GM10248 (cell line): Measurements from ENCODE around the gene CCNL2.
A peak's percentile ranks its signal among the peaks of the same experiment; 100 is the strongest.

Source experiments
- CTCF ChIA-PET: fragments of 300-600 bp; sonication (Branson Sonifier 250); formaldehyde crosslinking; extraction: SDS; loops from one replicate; lab custom pipeline; 2021; ENCODE audit warnings: antibody characterized with exemption; lab: Yijun Ruan, JAX
- POLR2A ChIA-PET: fragments of 350-650 bp; sonication (Branson Sonifier 250); formaldehyde crosslinking; extraction: SDS; loops from one replicate; lab custom pipeline; 2020; ENCODE audit warnings: antibody characterized with exemption; lab: Yijun Ruan, JAX
- DNase-seq: peaks from one replicate; pipeline ENCODE4 v3.0.0; 2012; ENCODE audit errors: extremely low spot score
- CTCF ChIP-seq: IDR thresholded peaks from 2 replicates; pipeline ENCODE4 v1.5.1; 2012; ENCODE audit warnings: mild to moderate bottlenecking, low read depth; ENCODE audit errors: extremely low read depth, missing control alignments, control extremely low read depth

Gene CCNL2

GRCh38 chr1:1337793-1338147, 61.4 kb downstream of the CCNL2 start:
- peak; percentile 77 for DNase-seq
- ChIA-PET CTCF (interaction anchor here (0.9 kb wide), 1 partner anchor 10 kb away, joined by 4 read pairs; no protein-coding TSS in a partner anchor), POLR2A (interaction anchor here (0.6 kb wide), 1 partner anchor 102 kb away, joined by 5 read pairs; no protein-coding TSS in a partner anchor)
- TF ChIP-seq CTCF, result no peak

- CTCF ChIA-PET, result interaction anchor here (0.9 to 1.0 kb wide), 2 partner anchors 8 to 11 kb away, joined by 3 to 4 read pairs; no protein-coding TSS in a partner anchor
- POLR2A ChIA-PET, result interaction anchor here (0.6 kb wide), 1 partner anchor 101 kb away, joined by 5 read pairs; no protein-coding TSS in a partner anchor
- TF ChIP-seq CTCF, result no peak
- DNase-seq, result no peak
These were observed 62.0 kb downstream of the CCNL2 start for GRCh38 chr1:1336931-1337792.

- no peak for TF ChIP-seq CTCF
- DNase-seq, result no peak
- ChIA-PET POLR2A (interaction anchor here (0.5 kb wide), 1 partner anchor 42 kb away, joined by 6 read pairs; no protein-coding TSS in a partner anchor), CTCF (interaction anchor here (1.0 to 1.2 kb wide), 2 partner anchors 9 to 34 kb away, joined by 3 read pairs; no protein-coding TSS in a partner anchor)
These were observed 62.7 kb downstream of the CCNL2 start for GRCh38 chr1:1336446-1336845.

GRCh38 chr1:1335792-1336248, 63.3 kb downstream of the CCNL2 start:
- POLR2A ChIA-PET, result no interaction called here
- DNase-seq, result no peak
- CTCF ChIA-PET, result interaction anchor here (1.2 kb wide), 1 partner anchor 35 kb away, joined by 3 read pairs; no protein-coding TSS in a partner anchor
- no peak for TF ChIP-seq CTCF
